ENCODE results near the gene IL5RA.

DNA sequence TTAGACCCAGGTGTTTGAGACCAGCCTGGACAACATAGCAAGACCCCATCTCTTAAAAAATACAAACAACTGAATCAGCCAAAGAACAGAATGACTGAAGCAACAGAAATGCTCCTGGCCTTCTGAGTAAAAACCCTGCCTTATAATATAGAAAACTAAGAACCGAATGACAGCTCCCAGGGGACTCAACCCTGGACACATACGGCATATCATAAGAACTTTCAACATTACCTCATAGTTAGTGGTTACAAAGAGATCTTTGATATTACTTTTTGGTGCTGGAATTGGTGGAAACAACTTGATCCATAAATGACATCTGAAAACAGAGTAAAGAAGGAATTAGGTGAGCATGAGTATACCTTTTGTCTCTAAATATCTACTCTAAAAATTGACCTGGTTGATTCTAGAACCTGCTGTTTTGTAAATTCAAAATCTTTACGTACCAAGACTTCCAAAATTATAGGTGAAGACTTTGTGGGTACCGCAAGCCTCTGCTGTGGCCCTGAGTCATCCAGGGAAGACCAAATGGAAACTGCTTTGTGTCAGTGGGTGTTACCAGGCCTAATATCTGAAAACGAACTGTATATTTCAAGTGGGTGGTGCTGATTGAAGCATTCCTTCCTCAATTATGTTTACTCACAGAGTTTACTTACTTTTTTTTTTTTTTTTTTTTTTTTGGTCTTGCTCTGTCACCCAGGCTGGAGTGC is 35.5 kb downstream of the IL5RA start:
- TF ChIP-seq ZNF8 (CRISPR knock-in tag; IDR thresholded peaks at IDR 0.05): no peak
- TF ChIP-seq RARB (CRISPR knock-in tag; IDR thresholded peaks at IDR 0.05): no peak
- TF ChIP-seq TCF4 (CRISPR knock-in tag; IDR thresholded peaks at IDR 0.05; ENCODE audit: borderline replicate concordance): no peak
- no peak for TF ChIP-seq ZNF565 (CRISPR knock-in tag; conservative IDR thresholded peaks at IDR 0.05; ENCODE audit: low read depth)
- TF ChIP-seq, protein P1, sequence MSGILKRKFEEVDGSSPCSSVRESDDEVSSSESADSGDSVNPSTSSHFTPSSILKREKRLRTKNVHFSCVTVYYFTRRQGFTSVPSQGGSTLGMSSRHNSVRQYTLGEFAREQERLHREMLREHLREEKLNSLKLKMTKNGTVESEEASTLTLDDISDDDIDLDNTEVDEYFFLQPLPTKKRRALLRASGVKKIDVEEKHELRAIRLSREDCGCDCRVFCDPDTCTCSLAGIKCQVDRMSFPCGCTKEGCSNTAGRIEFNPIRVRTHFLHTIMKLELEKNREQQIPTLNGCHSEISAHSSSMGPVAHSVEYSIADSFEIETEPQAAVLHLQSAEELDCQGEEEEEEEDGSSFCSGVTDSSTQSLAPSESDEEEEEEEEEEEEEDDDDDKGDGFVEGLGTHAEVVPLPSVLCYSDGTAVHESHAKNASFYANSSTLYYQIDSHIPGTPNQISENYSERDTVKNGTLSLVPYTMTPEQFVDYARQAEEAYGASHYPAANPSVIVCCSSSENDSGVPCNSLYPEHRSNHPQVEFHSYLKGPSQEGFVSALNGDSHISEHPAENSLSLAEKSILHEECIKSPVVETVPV (CRISPR knock-in tag; IDR thresholded peaks at IDR 0.05): no peak
- TF ChIP-seq CSDC2 (CRISPR knock-in tag; IDR thresholded peaks at IDR 0.05): no peak
- TF ChIP-seq, protein P2, sequence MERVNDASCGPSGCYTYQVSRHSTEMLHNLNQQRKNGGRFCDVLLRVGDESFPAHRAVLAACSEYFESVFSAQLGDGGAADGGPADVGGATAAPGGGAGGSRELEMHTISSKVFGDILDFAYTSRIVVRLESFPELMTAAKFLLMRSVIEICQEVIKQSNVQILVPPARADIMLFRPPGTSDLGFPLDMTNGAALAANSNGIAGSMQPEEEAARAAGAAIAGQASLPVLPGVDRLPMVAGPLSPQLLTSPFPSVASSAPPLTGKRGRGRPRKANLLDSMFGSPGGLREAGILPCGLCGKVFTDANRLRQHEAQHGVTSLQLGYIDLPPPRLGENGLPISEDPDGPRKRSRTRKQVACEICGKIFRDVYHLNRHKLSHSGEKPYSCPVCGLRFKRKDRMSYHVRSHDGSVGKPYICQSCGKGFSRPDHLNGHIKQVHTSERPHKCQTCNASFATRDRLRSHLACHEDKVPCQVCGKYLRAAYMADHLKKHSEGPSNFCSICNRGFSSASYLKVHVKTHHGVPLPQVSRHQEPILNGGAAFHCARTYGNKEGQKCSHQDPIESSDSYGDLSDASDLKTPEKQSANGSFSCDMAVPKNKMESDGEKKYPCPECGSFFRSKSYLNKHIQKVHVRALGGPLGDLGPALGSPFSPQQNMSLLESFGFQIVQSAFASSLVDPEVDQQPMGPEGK (CRISPR knock-in tag; IDR thresholded peaks at IDR 0.05; ENCODE audit: borderline replicate concordance): no peak
- no peak for TF ChIP-seq ARNTL (CRISPR knock-in tag; IDR thresholded peaks at IDR 0.05; ENCODE audit: borderline replicate concordance, low read depth)
- TF ChIP-seq BACH2 (CRISPR knock-in tag; IDR thresholded peaks at IDR 0.05; ENCODE audit: borderline replicate concordance): no peak
- TF ChIP-seq TOX (CRISPR knock-in tag; IDR thresholded peaks at IDR 0.05; ENCODE audit: borderline replicate concordance): no peak
- TF ChIP-seq GLIS3 (CRISPR knock-in tag; IDR thresholded peaks at IDR 0.05): no peak
- TF ChIP-seq OSR1 (CRISPR knock-in tag; IDR thresholded peaks at IDR 0.05): no peak

Measured in SK-N-SH treated with all-trans-retinoic acid at 6 μM for 48 hours (cell line).